Right lobe of liver (tissue), 6 donors: ENCODE measurements around the gene NRSN2. TPM values are rescaled to one million over a fixed set of nuclear protein-coding genes. Genes with fewer than 3 reads are reported as not detected.
"Not testable (repeated sequence)": the region's sequence is repeated elsewhere in the genome, so short reads cannot be mapped to it uniquely, and the experiment has no call there.

Experiments
- ATAC-seq, 4 donors: fragments of 200-7000 bp; cut with Tn5 transposase; one replicate each; pipeline ENCODE4 v1.9.1; 2020; ENCODE audit warnings: mild to moderate bottlenecking in 4 of 4, moderate library complexity in 4 of 4
- DNase-seq, 3 donors: peaks; one replicate each; pipeline ENCODE4 v3.0.0-alpha.2; 2020
- H3K27ac ChIP-seq, 3 donors: fragments of 200-600 bp; one replicate each; pipeline ENCODE4 v1.8.0; 2022
- H3K27me3 ChIP-seq, 2 donors: fragments of 200-600 bp; one replicate each; pipeline ENCODE4 v1.8.0; 2022
- H3K36me3 ChIP-seq, 4 donors: fragments of 200-600 bp; sonication (generic) in 1 of 4; one replicate each; pipeline versions ENCODE4 v1.5.1 to v1.8.0; 2017 to 2022; ENCODE audit warnings: control low read depth in 1 of 4
- H3K4me1 ChIP-seq, 4 donors: fragments of 200-600 bp; sonication (generic) in 1 of 4; one replicate each; pipeline versions ENCODE4 v1.5.1 to v1.8.0; 2017 to 2022; ENCODE audit warnings: control low read depth in 1 of 4
- H3K4me3 ChIP-seq, 3 donors: fragments of 200-600 bp; one replicate each; pipeline ENCODE4 v1.8.0; 2022
- H3K9me3 ChIP-seq, 4 donors: fragments of 200-600 bp; sonication (generic) in 1 of 4; one replicate each; pipeline versions ENCODE4 v1.5.1 to v1.8.0; 2017 to 2022; ENCODE audit warnings: control low read depth in 1 of 4
- POLR2A ChIP-seq: fragments of 450-650 bp; IDR thresholded peaks from one replicate; pipeline ENCODE4 v1.6.1; 2017; ENCODE audit warnings: antibody characterized with exemption, mild to moderate bottlenecking
- WGBS: methylation state at CpG from one replicate; pipeline ENCODE4 v1.1.6; 2018; ENCODE audit warnings: low coverage, low lambda C conversion rate; ENCODE audit not compliant: insufficient coverage; ENCODE audit errors: missing lambda C conversion rate; 5-methylcytosine and 5-hydroxymethylcytosine counted together
- intact Hi-C, 2 donors: fragments of 100-400 bp; cut with DNase I; formaldehyde crosslinking; loops; one replicate each; pipeline versions ENCODE4 v1.11.2 to v1.14.1; 2022
- total RNA-seq, 6 experiments: library from RNA; depleted of rRNA in 2 of 6; stranded (reverse); fragments of >200 nt in 2 of 6; fragmentation: NEBNext Ultra II Directional in 3 of 6; extraction: Animal tissue kit (Norgen Biotek cat#: 25700) in 3 of 6; gene quantifications; one replicate each; pipeline versions ENCODE4 v1.1.0 to v1.2.4, GENCODE V29; 2016 to 2023
- TF ChIP-seq, protein P1 (sequence below), 4 donors: fragments of 200-600 bp in 3 of 4; fragments of 450-650 bp in 1 of 4; IDR thresholded peaks; one replicate each; pipeline versions ENCODE4 v1.5.1 to v1.8.0; 2016 to 2022; ENCODE audit warnings: antibody characterized with exemption in 4 of 4, mild to moderate bottlenecking in 2 of 4
- donor health status: DM: no; HTN: yes; CAD: no.
- donor health status: DM: no; HTN: no; CAD: no.
- donor health status: DM: no; HTN: no; CAD: no.
- donor health status: DM: no; HTN: yes; CAD: no.
- donor health status: DM: no; HTN: yes; CAD: no.

Gene NRSN2
- total RNA-seq, 6 experiments from 2014 or later, result 1.3 to 4.1 (median 1.9) TPM

DNA sequence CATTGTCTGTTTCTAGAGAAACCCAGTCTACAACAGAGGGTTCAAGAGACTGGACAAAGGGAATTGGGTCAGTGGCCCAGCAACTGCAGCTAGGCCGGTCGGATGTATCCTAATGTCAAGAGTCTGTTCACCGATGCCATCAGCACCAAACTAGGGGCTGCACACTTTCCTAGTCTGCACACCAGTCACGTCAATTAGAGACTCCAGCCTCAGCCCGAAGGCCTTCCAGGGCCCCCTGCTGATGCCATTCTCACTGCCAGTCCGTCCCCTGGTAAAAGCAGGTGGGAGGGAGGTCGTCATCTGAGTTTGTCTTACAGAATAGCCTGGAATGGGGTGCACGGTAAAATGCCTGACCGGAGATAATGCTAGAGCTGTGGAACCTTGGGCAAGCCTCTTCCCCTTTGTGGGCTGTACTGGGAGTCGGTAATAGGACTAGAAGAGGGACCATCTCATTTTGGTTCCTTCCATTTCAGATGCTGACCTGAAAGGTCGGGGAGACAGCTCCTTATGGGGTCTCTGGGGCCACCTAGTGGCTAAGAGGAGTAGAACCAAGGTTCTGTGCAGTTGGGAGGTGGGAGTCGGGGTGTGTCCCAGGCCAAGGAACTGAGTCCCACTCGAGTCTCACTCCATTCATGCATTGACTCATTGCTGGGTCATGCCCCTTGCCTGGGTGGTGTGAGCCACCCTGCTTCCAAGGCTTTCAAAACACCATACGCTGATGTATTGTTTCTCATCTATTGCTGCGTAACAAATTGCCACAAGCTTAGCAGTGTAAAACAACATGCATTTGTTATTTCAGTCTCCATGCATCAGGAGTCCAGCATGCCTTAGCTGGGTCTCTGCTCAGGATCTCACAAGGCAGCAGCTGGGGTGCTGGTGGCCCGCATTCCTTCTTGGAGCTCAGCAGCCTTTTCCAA lies 16.4 kb upstream of the NRSN2 start:
- 48% methylated on average over 12 of the region's 16 CpGs for WGBS
- Histone ChIP-seq H3K4me3 (no peak overlapping the region), H3K27me3 (no peaks in the 10 kb centered on the region), H3K9me3 (no peaks in the 10 kb centered on the region), H3K27ac (no peak overlapping the region), H3K4me1 (peaks cover 0 to 7% (median 0%) of the 10 kb centered on the region in 4 donors), H3K36me3 (no peaks in the 10 kb centered on the region)
- intact Hi-C loops, result no loop called here
- no peak for TF ChIP-seq POLR2A
- TF ChIP-seq, protein P1, sequence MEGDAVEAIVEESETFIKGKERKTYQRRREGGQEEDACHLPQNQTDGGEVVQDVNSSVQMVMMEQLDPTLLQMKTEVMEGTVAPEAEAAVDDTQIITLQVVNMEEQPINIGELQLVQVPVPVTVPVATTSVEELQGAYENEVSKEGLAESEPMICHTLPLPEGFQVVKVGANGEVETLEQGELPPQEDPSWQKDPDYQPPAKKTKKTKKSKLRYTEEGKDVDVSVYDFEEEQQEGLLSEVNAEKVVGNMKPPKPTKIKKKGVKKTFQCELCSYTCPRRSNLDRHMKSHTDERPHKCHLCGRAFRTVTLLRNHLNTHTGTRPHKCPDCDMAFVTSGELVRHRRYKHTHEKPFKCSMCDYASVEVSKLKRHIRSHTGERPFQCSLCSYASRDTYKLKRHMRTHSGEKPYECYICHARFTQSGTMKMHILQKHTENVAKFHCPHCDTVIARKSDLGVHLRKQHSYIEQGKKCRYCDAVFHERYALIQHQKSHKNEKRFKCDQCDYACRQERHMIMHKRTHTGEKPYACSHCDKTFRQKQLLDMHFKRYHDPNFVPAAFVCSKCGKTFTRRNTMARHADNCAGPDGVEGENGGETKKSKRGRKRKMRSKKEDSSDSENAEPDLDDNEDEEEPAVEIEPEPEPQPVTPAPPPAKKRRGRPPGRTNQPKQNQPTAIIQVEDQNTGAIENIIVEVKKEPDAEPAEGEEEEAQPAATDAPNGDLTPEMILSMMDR (IDR thresholded peaks at IDR 0.05), result peak; percentile 62 to 83 (median 80)
- DNase-seq, result no peak
- ATAC-seq, result peak; percentile 28 to 51 (median 42)

- Histone ChIP-seq H3K9me3 (no peaks in the 10 kb centered on the region), H3K36me3 (no peaks in the 10 kb centered on the region), H3K4me1 (no peaks in the 10 kb centered on the region), H3K4me3 (no peak overlapping the region), H3K27me3 (no peaks in the 10 kb centered on the region), H3K27ac (no peak overlapping the region)
- 85% methylated on average over 4 of the region's 8 CpGs for WGBS
- TF ChIP-seq, protein P1 (IDR thresholded peaks at IDR 0.05), result no peak
- no peak for TF ChIP-seq POLR2A
- intact Hi-C loops, result no loop called here
- no peak for ATAC-seq
- no peak for DNase-seq
These were observed 12.3 kb upstream of the NRSN2 start for GRCh38 chr20:334578-334977.

- H3K36me3 ChIP-seq, DNase-seq, ATAC-seq, intact Hi-C loops, H3K27ac ChIP-seq, H3K4me1 ChIP-seq, H3K27me3 ChIP-seq, H3K9me3 ChIP-seq, H3K4me3 ChIP-seq: not testable (repeated sequence)
- WGBS, result 100% methylated on average over 1 of the region's 1 CpG
These were observed 10.9 kb upstream of the NRSN2 start for GRCh38 chr20:336040-336439.

DNA sequence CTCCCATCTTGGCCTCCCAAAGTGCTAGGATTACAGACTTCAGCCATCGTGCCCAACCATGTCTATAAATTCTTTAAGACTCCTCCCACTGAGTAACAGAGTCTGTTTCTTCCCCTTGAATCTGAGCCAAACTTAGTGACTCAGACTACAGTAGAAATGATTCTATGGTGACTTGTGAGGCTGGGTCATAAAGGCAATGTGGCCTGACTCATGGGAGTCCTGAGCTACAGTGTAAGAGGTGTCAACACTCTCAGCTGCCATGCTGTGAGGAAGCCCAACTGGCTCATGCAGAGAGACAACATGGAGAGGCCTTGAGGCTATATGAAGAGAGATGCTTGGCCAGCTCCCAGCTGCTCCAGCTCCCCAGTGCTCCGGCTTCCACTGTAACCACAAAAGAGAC lies 5.2 kb upstream of the NRSN2 start:
- Histone ChIP-seq H3K27ac (no peak overlapping the region), H3K4me1 (no peaks in the 10 kb centered on the region), H3K27me3 (no peaks in the 10 kb centered on the region), H3K9me3 (no peaks in the 10 kb centered on the region), H3K36me3 (no peaks in the 10 kb centered on the region), H3K4me3 (no peak overlapping the region)
- ATAC-seq (peak in 1 of 4 donors; percentile 33), DNase-seq (no peak)
- intact Hi-C loops, result no loop called here
- WGBS, result 43% methylated on average over 1 of the region's 2 CpGs
- TF ChIP-seq, protein P1 (IDR thresholded peaks at IDR 0.05), result no peak
- no peak for TF ChIP-seq POLR2A

DNA sequence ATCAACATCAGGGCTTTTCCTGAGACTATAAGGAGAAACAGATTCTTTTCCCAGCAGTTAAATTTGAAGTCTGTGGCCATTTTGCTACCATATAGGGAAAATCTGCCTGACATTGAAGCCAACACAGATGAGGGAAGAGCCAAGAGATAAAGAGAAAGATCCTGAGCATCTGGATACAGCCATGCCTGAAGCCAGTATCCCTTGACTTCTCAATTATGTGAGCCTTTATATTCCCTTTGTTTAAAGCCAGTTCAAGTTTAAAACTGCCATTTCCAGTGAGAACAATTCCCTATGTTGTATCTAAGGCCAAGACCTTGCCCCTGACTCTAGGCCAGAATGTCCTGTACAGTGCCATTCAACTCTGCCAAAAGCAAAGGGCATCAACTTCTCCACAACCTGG lies 3.8 kb upstream of the NRSN2 start:
- ATAC-seq (no peak), DNase-seq (no peak)
- intact Hi-C loops, result no loop called here
- Histone ChIP-seq H3K36me3 (no peaks in the 10 kb centered on the region), H3K27me3 (no peaks in the 10 kb centered on the region), H3K27ac (no peak overlapping the region), H3K9me3 (no peaks in the 10 kb centered on the region), H3K4me1 (peaks cover 0 to 9% (median 3%) of the 10 kb centered on the region in 4 donors), H3K4me3 (no peak overlapping the region)
- TF ChIP-seq, protein P1 (IDR thresholded peaks at IDR 0.05), result no peak
- no peak for TF ChIP-seq POLR2A
